HCT116 (cell line): ENCODE data around the gene PRELID1. TPM values are rescaled to one million over a fixed set of nuclear protein-coding genes. Genes with fewer than 3 reads are reported as not detected.

Experiments used
- ATAC-seq: fragments of 200-7000 bp; cut with Tn5 transposase; 2 replicates; pipeline ENCODE4 v1.9.1; 2020; ENCODE audit warnings: mild to moderate bottlenecking, moderate library complexity
- BruUV-seq: library from RNA; stranded (reverse); fragments of 400-500 nt; replicated peaks from 2 replicates; lab custom pipeline; 2021; lab: Mats Ljungman, UMichigan
- CTCF ChIA-PET: fragments of 300-600 bp; sonication (Branson Sonifier 250); formaldehyde crosslinking; loops from one replicate; lab custom pipeline; 2021; ENCODE audit warnings: antibody characterized with exemption; lab: Charles Lee
- POLR2A ChIA-PET: fragments of 300-600, 350-600 bp; sonication (Branson Sonifier 250); formaldehyde crosslinking; loops from one replicate; lab custom pipeline; 2021; ENCODE audit warnings: antibody characterized with exemption; lab: Charles Lee
- RAD21 ChIA-PET, 2 experiments: fragments of 300-600 bp; sonication (Branson Sonifier 250); formaldehyde crosslinking; loops; one replicate each; lab custom pipeline; 2023; ENCODE audit warnings: low total read pairs in 2 of 2; ENCODE audit not compliant: uncharacterized antibody in 2 of 2, unreplicated experiment in 2 of 2, low non-redundant PET in 1 of 2; lab: Charles Lee
- DNase-seq: peaks from one replicate; pipeline ENCODE4 v3.0.0-alpha.2; 2010; ENCODE audit warnings: low read depth, low spot score
- H2AFZ ChIP-seq: fragments of 200-600 bp; shearing (Covaris generic), sonication (generic); 2 replicates; pipeline ENCODE4 v1.6.1; 2017; ENCODE audit warnings: low read depth, mixed run types, mixed read lengths, antibody characterized with exemption, low read length; ENCODE audit not compliant: poor library complexity, severe bottlenecking
- H3K27ac ChIP-seq: 2 replicates; pipeline ENCODE4 v1.5.1; 2012; ENCODE audit warnings: low read depth, low read length
- H3K27me3 ChIP-seq: fragments of 200-600 bp; sonication (generic); 2 replicates; pipeline ENCODE4 v1.6.1; 2016; ENCODE audit warnings: mixed run types, low read length, mixed read lengths; ENCODE audit not compliant: insufficient read depth
- H3K36me3 ChIP-seq, 2 experiments: fragments of 200-500 bp in 1 of 2; fragments of 200-600 bp in 1 of 2; sonication (Bioruptor generic) in 1 of 2; sonication (generic) in 1 of 2; 2 replicates each; pipeline versions ENCODE4 v1.5.1 to v1.6.1; 2014 to 2016; ENCODE audit warnings: low read length in 2 of 2, inconsistent platforms in 1 of 2, mixed read lengths in 1 of 2, mixed run types in 1 of 2; ENCODE audit not compliant: insufficient read depth in 2 of 2, control insufficient read depth in 1 of 2
- H3K4me1 ChIP-seq, 2 experiments: fragments of 200-600 bp in 1 of 2; sonication (generic) in 1 of 2; 2 replicates each; pipeline versions ENCODE4 v1.5.1 to v1.6.1; 2012 to 2017; ENCODE audit warnings: low read length in 2 of 2, inconsistent platforms in 1 of 2, mild to moderate bottlenecking in 1 of 2, mixed read lengths in 1 of 2, mixed run types in 1 of 2, moderate library complexity in 1 of 2; ENCODE audit not compliant: insufficient read depth in 2 of 2, control insufficient read depth in 1 of 2
- H3K4me2 ChIP-seq: fragments of 200-600 bp; sonication (generic); 2 replicates; pipeline ENCODE4 v1.6.1; 2017; ENCODE audit warnings: mixed run types, low read length, mixed read lengths
- H3K4me3 ChIP-seq, 2 experiments: fragments of 200-600 bp in 1 of 2; sonication (generic) in 1 of 2; replicated peaks in 1 of 2; 2 replicates each; pipeline ENCODE4 v1.5.1; 2011 to 2016; ENCODE audit warnings: low read length in 2 of 2, control low read depth in 1 of 2, low read depth in 1 of 2, mild to moderate bottlenecking in 1 of 2, mixed read lengths in 1 of 2, mixed run types in 1 of 2
- H3K79me2 ChIP-seq: fragments of 200-600 bp; sonication (generic); 2 replicates; pipeline ENCODE4 v1.6.1; 2017; ENCODE audit warnings: mild to moderate bottlenecking, mixed run types, low read length, moderate library complexity, mixed read lengths; ENCODE audit not compliant: insufficient read depth
- H3K9ac ChIP-seq: fragments of 200-600 bp; sonication (generic); 2 replicates; pipeline ENCODE4 v1.6.1; 2016; ENCODE audit warnings: low read length, mixed read lengths
- H3K9me2 ChIP-seq: fragments of 200-600 bp; sonication (generic), shearing (Covaris generic); 2 replicates; pipeline ENCODE4 v1.6.1; 2017; ENCODE audit warnings: mixed run types, mild to moderate bottlenecking, moderate library complexity; ENCODE audit not compliant: insufficient read depth
- H3K9me3 ChIP-seq, 2 experiments: fragments of 200-500 bp in 1 of 2; fragments of 200-600 bp in 1 of 2; sonication (Bioruptor generic) in 1 of 2; sonication (generic) in 1 of 2; 2 replicates each; pipeline ENCODE4 v1.6.1; 2014 to 2017; ENCODE audit warnings: low read length in 2 of 2, mixed read lengths in 2 of 2, inconsistent platforms in 1 of 2, low read depth in 1 of 2, mild to moderate bottlenecking in 1 of 2, mixed run types in 1 of 2, moderate library complexity in 1 of 2; ENCODE audit not compliant: control insufficient read depth in 1 of 2, insufficient read depth in 1 of 2
- H4K20me1 ChIP-seq: fragments of 200-600 bp; sonication (generic), shearing (Covaris generic); 2 replicates; pipeline ENCODE4 v1.6.1; 2017; ENCODE audit warnings: mixed run types, mild to moderate bottlenecking, moderate library complexity; ENCODE audit not compliant: insufficient read depth
- CBX3 ChIP-seq: IDR thresholded peaks from 2 replicates; pipeline ENCODE4 v1.6.1; 2012; ENCODE audit warnings: low read depth
- EGR1 ChIP-seq: IDR thresholded peaks from 2 replicates; pipeline ENCODE4 v1.6.1; 2012; ENCODE audit warnings: low read depth
- POLR2A ChIP-seq: IDR thresholded peaks from 2 replicates; pipeline ENCODE4 v1.7.0; 2011; ENCODE audit warnings: borderline replicate concordance; ENCODE audit not compliant: insufficient read depth, insufficient read length; ENCODE audit errors: extremely low read depth
- SIN3A ChIP-seq: IDR thresholded peaks from 2 replicates; pipeline ENCODE4 v1.6.1; 2012; ENCODE audit warnings: low read depth
- SP1 ChIP-seq: IDR thresholded peaks from 2 replicates; pipeline ENCODE4 v1.6.1; 2012; ENCODE audit warnings: low read depth
- intact Hi-C: fragments of 100-400 bp; cut with micrococcal nuclease; formaldehyde crosslinking; loops from 2 replicates; pipeline ENCODE4 v1.10.0; 2022
- total RNA-seq: library from RNA; stranded (reverse); gene quantifications from one replicate; pipeline ENCODE4 v1.2.1, GENCODE V29; 2021; ENCODE audit not compliant: unreplicated experiment
- TF ChIP-seq, protein P1 (sequence below): IDR thresholded peaks from 2 replicates; pipeline ENCODE4 v1.6.1; 2011; ENCODE audit warnings: mild to moderate bottlenecking, low read length, moderate library complexity; ENCODE audit not compliant: insufficient replicate concordance; ENCODE audit errors: extremely low read depth
- TF ChIP-seq, protein P2 (sequence below): IDR thresholded peaks from 2 replicates; pipeline ENCODE4 v1.6.1; 2012; ENCODE audit warnings: low read depth

Gene PRELID1
- total RNA-seq, 1 experiment from 2014 or later: 223 TPM

DNA sequence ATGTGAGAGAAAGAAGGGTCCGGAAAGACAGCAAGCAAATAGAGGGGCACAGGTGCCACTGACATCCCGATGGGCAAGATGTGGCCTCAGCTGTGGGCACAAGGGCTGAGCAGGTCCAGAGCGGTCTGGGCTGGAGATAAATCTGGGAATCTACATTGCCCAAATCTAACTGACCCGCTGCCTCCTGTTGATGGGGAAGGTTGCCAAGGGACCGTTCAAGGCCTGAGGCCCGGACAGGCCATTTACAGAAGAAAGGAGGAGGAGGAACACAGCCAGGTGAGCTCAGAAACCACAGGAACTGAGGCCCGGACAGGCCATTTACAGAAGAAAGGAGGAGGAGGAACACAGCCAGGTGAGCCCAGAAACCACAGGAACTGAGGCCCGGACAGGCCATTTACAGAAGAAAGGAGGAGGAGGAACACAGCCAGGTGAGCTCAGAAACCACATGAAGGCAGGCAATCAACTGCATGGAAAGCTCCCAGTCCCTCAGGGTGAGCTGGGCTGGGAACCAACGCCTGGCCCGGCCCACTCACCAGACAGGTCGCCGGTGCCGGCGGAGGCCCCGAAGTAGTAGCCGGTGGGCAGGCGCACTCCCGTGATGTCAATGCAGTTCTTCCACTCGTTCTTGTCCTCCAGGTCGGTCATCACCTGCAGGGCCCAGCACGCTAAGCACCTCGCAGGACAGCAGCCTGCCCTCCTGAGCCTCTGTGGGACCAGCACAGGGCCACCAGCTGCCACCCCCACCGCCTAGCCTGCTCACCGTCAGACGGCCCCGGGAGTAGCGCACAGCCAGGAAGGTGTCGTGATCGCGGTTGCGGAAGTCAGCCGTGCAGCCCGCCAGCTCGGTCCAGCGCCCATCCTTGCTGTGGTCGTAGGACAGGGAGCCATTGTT lies 33.2 kb downstream of the PRELID1 start:
- Histone ChIP-seq H4K20me1 (no peaks in the 10 kb centered on the region), H3K9me3 (no peaks in the 10 kb centered on the region), H3K9ac (no peak overlapping the region), H3K79me2 (peaks cover 21% of the 10 kb centered on the region), H3K27ac (no peak overlapping the region; the same call in 1 of the 2 replicates), H3K27me3 (no peaks in the 10 kb centered on the region), H2AFZ (no peak overlapping the region), H3K4me1 (no peaks in the 10 kb centered on the region), H3K4me2 (no peak overlapping the region), H3K36me3 (peaks cover 33 to 35% of the 10 kb centered on the region in 2 experiments; a peak in 3 of 4 replicates), H3K4me3 (no peak overlapping the region), H3K9me2 (no peaks in the 10 kb centered on the region)
- TF ChIP-seq CBX3: no peak
- ChIA-PET RAD21 (no interaction called here), CTCF (interaction anchor here (1.0 to 1.3 kb wide), 3 partner anchors 27 to 223 kb away, joined by 3 read pairs; no protein-coding TSS in a partner anchor), POLR2A (no interaction called here)
- BruUV-seq: no TSS peak
- DNase-seq: no peak
- ATAC-seq: no peak
- intact Hi-C loops: loop anchor here (1.0 kb wide), 1 partner anchor 223 kb away; no protein-coding TSS in a partner anchor

DNA sequence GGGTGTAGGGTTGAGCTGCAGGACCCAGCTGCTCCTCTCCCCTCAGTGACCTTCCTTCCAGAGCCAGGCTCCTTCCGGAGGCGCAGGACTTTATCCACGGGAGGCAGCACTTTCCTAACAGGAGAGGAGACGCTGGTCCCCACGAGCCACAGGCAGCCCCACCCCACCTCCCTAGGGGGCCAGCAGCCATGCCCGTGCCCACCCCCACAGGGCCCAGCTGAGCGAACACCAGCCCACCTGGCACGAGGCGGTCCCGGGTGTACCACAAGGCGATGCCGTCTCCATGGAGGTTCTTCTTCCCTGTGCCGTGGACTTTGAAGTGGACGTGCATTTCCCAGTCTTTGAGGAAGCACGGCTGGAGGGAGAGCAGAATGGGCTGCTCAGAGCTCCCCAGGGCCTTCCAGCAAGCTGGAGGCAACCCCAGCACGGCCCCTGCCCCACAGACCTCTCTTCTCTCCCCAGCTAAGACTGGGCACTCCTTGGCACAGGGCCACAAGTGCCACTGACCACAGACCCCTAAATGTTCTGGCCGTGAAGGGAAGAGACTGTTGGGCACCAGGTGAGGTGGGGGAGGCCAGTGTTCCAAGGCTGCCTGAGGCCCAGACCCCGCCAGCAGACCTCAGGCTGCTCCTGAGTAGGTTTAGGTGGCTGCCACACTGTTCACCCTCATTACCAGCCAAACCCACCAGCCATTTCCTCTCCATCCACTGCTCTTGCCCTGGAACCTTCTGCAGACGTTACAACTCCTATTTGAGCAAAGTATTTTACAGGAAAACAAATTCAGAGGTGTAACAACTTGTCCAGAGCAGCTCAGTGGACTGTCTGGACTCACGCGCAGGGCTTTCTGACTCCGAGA lies 34.9 kb downstream of the PRELID1 start:
- Histone ChIP-seq H3K9me2 (no peaks in the 10 kb centered on the region), H3K27me3 (no peaks in the 10 kb centered on the region), H3K79me2 (peaks cover 35% of the 10 kb centered on the region), H2AFZ (no peak overlapping the region), H3K27ac (no peak overlapping the region; the same call in 1 of the 2 replicates), H3K4me3 (no peak overlapping the region), H3K4me1 (no peaks in the 10 kb centered on the region), H4K20me1 (no peaks in the 10 kb centered on the region), H3K9ac (no peak overlapping the region), H3K9me3 (no peaks in the 10 kb centered on the region), H3K36me3 (peaks cover 28 to 35% of the 10 kb centered on the region in 2 experiments; a peak in 3 of 4 replicates), H3K4me2 (no peak overlapping the region)
- ATAC-seq (no peak), DNase-seq (no peak)
- no TSS peak for BruUV-seq
- ChIA-PET POLR2A (interaction anchor here (1.2 kb wide), 1 partner anchor 13 kb away, joined by 3 read pairs; the partner anchor contains the start of gene LMAN2), CTCF (no interaction called here), RAD21 (no interaction called here)
- intact Hi-C loops: no loop called here
- no peak for TF ChIP-seq EGR1
- no peak for TF ChIP-seq SP1
- TF ChIP-seq, protein P1, sequence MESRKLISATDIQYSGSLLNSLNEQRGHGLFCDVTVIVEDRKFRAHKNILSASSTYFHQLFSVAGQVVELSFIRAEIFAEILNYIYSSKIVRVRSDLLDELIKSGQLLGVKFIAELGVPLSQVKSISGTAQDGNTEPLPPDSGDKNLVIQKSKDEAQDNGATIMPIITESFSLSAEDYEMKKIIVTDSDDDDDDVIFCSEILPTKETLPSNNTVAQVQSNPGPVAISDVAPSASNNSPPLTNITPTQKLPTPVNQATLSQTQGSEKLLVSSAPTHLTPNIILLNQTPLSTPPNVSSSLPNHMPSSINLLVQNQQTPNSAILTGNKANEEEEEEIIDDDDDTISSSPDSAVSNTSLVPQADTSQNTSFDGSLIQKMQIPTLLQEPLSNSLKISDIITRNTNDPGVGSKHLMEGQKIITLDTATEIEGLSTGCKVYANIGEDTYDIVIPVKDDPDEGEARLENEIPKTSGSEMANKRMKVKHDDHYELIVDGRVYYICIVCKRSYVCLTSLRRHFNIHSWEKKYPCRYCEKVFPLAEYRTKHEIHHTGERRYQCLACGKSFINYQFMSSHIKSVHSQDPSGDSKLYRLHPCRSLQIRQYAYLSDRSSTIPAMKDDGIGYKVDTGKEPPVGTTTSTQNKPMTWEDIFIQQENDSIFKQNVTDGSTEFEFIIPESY: no peak
- TF ChIP-seq, protein P2, sequence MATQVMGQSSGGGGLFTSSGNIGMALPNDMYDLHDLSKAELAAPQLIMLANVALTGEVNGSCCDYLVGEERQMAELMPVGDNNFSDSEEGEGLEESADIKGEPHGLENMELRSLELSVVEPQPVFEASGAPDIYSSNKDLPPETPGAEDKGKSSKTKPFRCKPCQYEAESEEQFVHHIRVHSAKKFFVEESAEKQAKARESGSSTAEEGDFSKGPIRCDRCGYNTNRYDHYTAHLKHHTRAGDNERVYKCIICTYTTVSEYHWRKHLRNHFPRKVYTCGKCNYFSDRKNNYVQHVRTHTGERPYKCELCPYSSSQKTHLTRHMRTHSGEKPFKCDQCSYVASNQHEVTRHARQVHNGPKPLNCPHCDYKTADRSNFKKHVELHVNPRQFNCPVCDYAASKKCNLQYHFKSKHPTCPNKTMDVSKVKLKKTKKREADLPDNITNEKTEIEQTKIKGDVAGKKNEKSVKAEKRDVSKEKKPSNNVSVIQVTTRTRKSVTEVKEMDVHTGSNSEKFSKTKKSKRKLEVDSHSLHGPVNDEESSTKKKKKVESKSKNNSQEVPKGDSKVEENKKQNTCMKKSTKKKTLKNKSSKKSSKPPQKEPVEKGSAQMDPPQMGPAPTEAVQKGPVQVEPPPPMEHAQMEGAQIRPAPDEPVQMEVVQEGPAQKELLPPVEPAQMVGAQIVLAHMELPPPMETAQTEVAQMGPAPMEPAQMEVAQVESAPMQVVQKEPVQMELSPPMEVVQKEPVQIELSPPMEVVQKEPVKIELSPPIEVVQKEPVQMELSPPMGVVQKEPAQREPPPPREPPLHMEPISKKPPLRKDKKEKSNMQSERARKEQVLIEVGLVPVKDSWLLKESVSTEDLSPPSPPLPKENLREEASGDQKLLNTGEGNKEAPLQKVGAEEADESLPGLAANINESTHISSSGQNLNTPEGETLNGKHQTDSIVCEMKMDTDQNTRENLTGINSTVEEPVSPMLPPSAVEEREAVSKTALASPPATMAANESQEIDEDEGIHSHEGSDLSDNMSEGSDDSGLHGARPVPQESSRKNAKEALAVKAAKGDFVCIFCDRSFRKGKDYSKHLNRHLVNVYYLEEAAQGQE: no peak
- no peak for TF ChIP-seq SIN3A
- no peak for TF ChIP-seq POLR2A
